Heart left ventricle (tissue), 16 donors: ENCODE measurements around the gene AMOTL2. TPM values are rescaled to one million over a fixed set of nuclear protein-coding genes. Genes with fewer than 3 reads are reported as not detected.

Experiments
- ATAC-seq, 4 donors: fragments of 200-7000 bp; cut with Tn5 transposase; one replicate each; pipeline ENCODE4 v1.9.1; 2020 to 2022; ENCODE audit warnings: moderate library complexity in 4 of 4, mild to moderate bottlenecking in 3 of 4, moderate number of reproducible peaks in 1 of 4
- DNase-seq, 5 donors: peaks; one replicate each; pipeline ENCODE4 v3.0.0-alpha.2; 2020
- H3K27ac ChIP-seq, 12 donors: fragments of 200-600 bp; sonication (generic) in 4 of 12; one replicate each; pipeline versions ENCODE4 v1.5.0 to v1.8.0; 2016 to 2022; ENCODE audit warnings: mild to moderate bottlenecking in 2 of 12
- H3K27me3 ChIP-seq, 9 donors: fragments of 200-600 bp; sonication (generic) in 2 of 9; one replicate each; pipeline versions ENCODE4 v1.5.1 to v1.8.0; 2016 to 2022; ENCODE audit warnings: mild to moderate bottlenecking in 3 of 9
- H3K36me3 ChIP-seq, 9 donors: fragments of 200-600 bp; sonication (generic) in 2 of 9; one replicate each; pipeline versions ENCODE4 v1.5.0 to v1.8.0; 2018 to 2022; ENCODE audit warnings: mild to moderate bottlenecking in 2 of 9
- H3K4me1 ChIP-seq, 12 donors: fragments of 200-600 bp; sonication (generic) in 4 of 12; one replicate each; pipeline versions ENCODE4 v1.5.0 to v1.8.0; 2016 to 2022; ENCODE audit warnings: mild to moderate bottlenecking in 3 of 12
- H3K4me3 ChIP-seq, 12 donors: fragments of 200-600 bp; sonication (generic) in 4 of 12; one replicate each; pipeline versions ENCODE4 v1.5.0 to v1.8.0; 2017 to 2022; ENCODE audit warnings: mild to moderate bottlenecking in 9 of 12, moderate library complexity in 4 of 12
- H3K9me3 ChIP-seq, 12 donors: fragments of 200-600 bp; sonication (generic) in 4 of 12; one replicate each; pipeline versions ENCODE4 v1.5.0 to v1.8.0; 2016 to 2022; ENCODE audit warnings: mild to moderate bottlenecking in 1 of 12
- POLR2A ChIP-seq, 2 donors: fragments of 450-650 bp; IDR thresholded peaks; one replicate each; pipeline ENCODE4 v1.6.1; 2017; ENCODE audit warnings: antibody characterized with exemption in 2 of 2, mild to moderate bottlenecking in 2 of 2, moderate library complexity in 2 of 2
- WGBS, 4 donors: extraction: QIAGEN DNeasy Blood & Tissue Kit in 2 of 4; methylation state at CpG; one replicate each; pipeline versions ENCODE4 v1.1.5 to v1.1.7; 2013 to 2018; 5-methylcytosine and 5-hydroxymethylcytosine counted together
- intact Hi-C, 10 donors: fragments of 100-400 bp; cut with DNase I; formaldehyde crosslinking; loops; one replicate each; pipeline versions ENCODE4 v1.11.1 to v1.14.2; 2022
- polyA plus RNA-seq, 2 donors: library from polyadenylated mRNA; stranded (reverse); fragments of 200-250 nt; gene quantifications; one replicate each; pipeline ENCODE4 v1.2.3, GENCODE V29; 2013
- total RNA-seq, 9 donors: library from RNA; depleted of rRNA in 2 of 9; stranded (reverse); fragments of >200 nt in 2 of 9; fragmentation: NEBNext Ultra II Directional in 3 of 9; extraction: Animal tissue kit (Norgen Biotek cat#: 25700) in 3 of 9; gene quantifications; one replicate each; pipeline versions ENCODE4 v1.1.0 to v1.2.4, GENCODE V29; 2016 to 2023
- TF ChIP-seq, protein P1 (sequence below), 12 donors: fragments of 200-600 bp; sonication (generic) in 4 of 12; IDR thresholded peaks; one replicate each; pipeline versions ENCODE4 v1.5.0 to v1.8.0; 2018 to 2022; ENCODE audit warnings: antibody characterized with exemption in 12 of 12, mild to moderate bottlenecking in 5 of 12
- donor health status: ischemic (EF 13 %, LVEDD 7.1; RV severe dilation, severe dysfunction).
- donor health status: healthy with polysubstance abuse.
- donor health status: DM: no; HTN: yes; CAD: no.
- donor health status: DM: no; HTN: no; CAD: no.
- donor health status: ischemic (EF 25% LVEDD 6.9; RV normal size, moderate dysfunction).
- donor health status: ischemic (EF 25% LVEDD 5.7; RV mildly dilated, moderate dysfunction).
- donor health status: healthy.
- donor health status: DM: yes; HTN: yes; CAD: no.
- donor health status: ischemic (EF 35%, LVEDD 5.7; RV mildly dilated, moderate dysfunction).
- donor health status: nonischemic (EF 11% LVEDD 7.7; RV severe dilation, severe dysfunction).
- donor health status: DM: yes; HTN: yes; CAD: no.
- donor health status: PGD.
- donor health status: ischemic (EF 29% LVEDD 5.4; RV normal size, mild dysfunction).
- donor health status: nonischemic (EF 23%, LVEDD 6.1; RV moderate dilation, normal function).

The AMOTL2 gene
- total and polyA plus RNA-seq, 11 donors = 19.0 to 109 (median 48.9) TPM

DNA sequence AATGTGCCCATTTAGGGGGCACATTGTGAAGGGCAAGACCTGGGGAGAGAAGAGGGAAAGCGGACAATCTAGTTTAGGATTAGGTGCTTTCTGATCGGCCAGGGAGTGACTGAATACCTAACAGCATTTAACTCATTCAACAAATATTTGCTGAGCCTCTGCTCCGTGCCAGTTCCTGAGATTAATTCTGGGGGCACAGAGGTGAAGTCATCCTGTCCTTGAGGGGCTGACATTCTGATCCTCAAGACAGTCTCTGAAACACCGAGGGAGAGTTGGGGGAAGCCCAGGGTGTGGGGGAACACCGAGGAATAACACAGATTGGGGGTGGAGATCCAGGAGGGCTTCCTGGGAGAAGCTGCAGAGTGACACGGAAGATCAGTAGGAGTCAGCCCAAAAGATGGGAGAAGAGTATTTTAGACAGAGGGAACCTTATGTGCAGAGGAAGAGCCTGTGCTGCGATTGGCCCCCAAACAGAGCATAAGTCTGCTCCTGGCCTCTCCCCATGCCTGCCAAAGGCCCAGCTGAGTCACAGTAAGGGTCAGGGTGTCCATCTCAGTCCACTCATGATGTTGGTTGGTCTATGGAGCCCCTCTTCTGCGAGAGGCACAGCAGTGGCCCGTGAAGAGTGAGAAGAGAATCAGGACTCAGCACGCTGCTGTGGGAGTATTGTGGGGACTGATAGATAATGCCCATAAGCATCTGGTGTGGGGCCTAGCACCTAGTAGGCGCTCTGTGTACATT lies 60.2 kb downstream of the AMOTL2 start:
- H3K4me3 ChIP-seq = peak overlapping the region; percentile 24 to 69 (median 54)
- peaks cover 17 to 60% (median 42%) of the 10 kb centered on the region in 12 donors for H3K4me1 ChIP-seq
- H3K27ac ChIP-seq = peak overlapping the region; percentile 83 to 99 (median 90)
- TF ChIP-seq, protein P1, sequence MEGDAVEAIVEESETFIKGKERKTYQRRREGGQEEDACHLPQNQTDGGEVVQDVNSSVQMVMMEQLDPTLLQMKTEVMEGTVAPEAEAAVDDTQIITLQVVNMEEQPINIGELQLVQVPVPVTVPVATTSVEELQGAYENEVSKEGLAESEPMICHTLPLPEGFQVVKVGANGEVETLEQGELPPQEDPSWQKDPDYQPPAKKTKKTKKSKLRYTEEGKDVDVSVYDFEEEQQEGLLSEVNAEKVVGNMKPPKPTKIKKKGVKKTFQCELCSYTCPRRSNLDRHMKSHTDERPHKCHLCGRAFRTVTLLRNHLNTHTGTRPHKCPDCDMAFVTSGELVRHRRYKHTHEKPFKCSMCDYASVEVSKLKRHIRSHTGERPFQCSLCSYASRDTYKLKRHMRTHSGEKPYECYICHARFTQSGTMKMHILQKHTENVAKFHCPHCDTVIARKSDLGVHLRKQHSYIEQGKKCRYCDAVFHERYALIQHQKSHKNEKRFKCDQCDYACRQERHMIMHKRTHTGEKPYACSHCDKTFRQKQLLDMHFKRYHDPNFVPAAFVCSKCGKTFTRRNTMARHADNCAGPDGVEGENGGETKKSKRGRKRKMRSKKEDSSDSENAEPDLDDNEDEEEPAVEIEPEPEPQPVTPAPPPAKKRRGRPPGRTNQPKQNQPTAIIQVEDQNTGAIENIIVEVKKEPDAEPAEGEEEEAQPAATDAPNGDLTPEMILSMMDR (IDR thresholded peaks at IDR 0.05) = no peak
- TF ChIP-seq POLR2A (IDR thresholded peaks at IDR 0.05) = no peak
- H3K9me3 ChIP-seq = no peaks in the 10 kb centered on the region
- peak in 1 of 4 donors; percentile 1 for ATAC-seq
- intact Hi-C loops = loop anchor here in 7 of 10 donors (1.0 to 10.0 kb wide), 8 partner anchors 43 to 451 kb away; partner anchors contain the start of gene AMOTL2 (in 5 of the 7)
- whole genome bisulfite sequencing, 4 donors = 63 to 72% (median 67%) methylated on average over 11 of the region's 11 CpGs
- DNase-seq = no peak
- H3K36me3 ChIP-seq = no peaks in the 10 kb centered on the region
- H3K27me3 ChIP-seq = peaks cover 0 to 12% (median 0%) of the 10 kb centered on the region in 9 donors

DNA sequence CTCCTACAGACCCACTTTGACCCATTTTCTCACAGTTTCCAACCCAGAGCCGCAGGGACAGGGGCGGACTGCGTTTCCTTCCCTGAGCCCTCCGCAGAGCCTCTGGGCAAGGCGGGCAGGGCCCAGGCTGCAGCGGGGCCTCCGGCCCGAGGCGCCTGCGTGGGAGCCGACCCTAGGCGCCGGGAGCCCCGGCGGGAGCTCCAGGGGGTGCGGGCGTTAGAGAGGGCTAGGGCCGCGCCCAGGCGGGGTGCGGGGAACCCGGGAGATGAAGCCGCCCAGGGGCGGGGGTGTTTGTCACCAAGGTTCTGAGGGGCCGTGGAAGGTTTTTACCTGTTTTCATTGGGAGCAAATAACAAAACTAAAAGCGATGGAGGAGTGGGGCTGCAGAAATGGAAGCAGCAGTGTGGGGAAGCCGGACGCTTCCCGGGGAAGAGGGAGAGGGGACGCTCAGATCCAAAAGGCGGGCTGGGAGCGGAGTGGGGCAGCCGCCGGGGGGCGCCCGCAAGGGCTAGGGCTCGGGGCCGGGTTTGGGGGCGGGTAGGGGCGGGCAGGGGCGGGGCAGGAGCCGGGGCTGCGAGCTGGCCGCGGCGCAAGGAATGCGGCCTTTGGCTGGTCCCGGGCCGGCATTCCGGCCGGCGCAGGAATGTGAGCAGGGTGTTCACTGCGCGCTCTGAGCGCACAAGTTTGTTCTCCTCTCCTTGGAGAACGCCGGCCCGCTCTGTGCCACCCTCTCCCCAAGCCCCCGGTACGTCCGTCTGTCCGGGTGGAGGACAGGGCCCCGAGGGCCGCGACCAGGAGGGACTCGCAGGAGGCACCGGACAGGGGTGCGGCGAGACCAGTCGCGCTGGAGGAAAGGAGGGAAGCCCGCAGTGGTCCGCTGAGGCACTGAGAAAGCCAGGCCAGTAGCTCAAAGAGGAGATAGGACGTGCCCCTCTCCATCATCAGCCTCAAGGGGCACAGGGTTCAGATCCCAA lies 61.1 kb downstream of the AMOTL2 start:
- DNase-seq = peak; percentile 75 to 90 (median 84)
- Histone ChIP-seq H3K27ac (peak overlapping the region; percentile 83 to 99 (median 90)), H3K27me3 (peaks cover 0 to 12% (median 0%) of the 10 kb centered on the region in 9 donors), H3K9me3 (no peaks in the 10 kb centered on the region), H3K4me1 (peaks cover 17 to 67% (median 48%) of the 10 kb centered on the region in 12 donors), H3K36me3 (no peaks in the 10 kb centered on the region), H3K4me3 (peak overlapping the region; percentile 24 to 69 (median 54))
- WGBS, 4 donors = 12 to 25% (median 17%) methylated on average over 39 to 74 of the region's 74 CpGs
- ATAC-seq = peak; percentile 84 to 87 (median 86)
- TF ChIP-seq, protein P1 (IDR thresholded peaks at IDR 0.05) = peak in 11 of 12 donors; percentile 34 to 65 (median 57)
- TF ChIP-seq POLR2A (IDR thresholded peaks at IDR 0.05) = peak in 1 of 2 donors; percentile 69
- intact Hi-C loops = loop anchor here in 7 of 10 donors (1.0 to 10.0 kb wide), 9 partner anchors 44 to 452 kb away; partner anchors contain the start of gene AMOTL2 (in 4 of the 7)

DNA sequence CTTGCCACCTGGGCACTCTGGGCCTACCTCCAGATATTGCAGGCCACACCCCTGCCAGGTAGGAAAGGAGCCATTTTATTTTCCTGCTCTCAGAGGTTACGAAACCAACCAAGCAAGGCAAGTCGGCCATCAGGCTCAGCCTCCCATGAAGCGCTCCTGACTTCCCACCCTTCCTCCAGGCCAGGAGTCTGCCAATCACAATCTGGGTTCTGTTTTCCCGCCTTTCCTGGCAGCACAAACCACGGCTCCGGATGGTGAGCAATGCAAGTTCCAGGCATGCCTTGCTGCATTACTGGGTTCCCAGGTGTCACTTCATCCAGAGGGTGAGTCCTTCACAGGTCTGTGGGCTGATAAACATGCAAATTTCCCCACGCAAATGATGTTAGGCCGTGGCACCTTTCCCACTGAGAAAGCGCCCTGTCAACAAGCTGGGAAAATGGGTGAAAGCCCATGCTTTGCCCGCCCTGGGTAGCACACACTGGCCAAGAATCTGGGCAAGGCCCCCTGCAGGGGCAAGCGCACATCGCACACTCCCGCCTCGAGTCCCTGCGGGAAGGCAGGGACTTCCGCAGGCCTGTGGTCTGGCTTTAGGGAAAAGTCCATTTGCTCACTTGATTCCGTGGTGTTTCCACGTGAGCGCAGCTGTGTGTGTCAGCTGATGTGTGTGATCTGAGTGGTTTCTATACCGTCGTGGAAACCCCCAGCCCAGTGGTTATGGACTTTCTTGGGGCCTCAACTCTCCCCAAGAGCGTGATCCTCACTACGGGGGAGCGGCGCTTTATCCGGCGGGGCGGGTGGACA lies 62.0 kb downstream of the AMOTL2 start:
- 69 to 79% (median 78%) methylated on average over 24 to 28 of the region's 28 CpGs for WGBS, 4 donors
- Histone ChIP-seq H3K27me3 (peaks cover 0 to 12% (median 0%) of the 10 kb centered on the region in 9 donors), H3K4me1 (peaks cover 17 to 67% (median 49%) of the 10 kb centered on the region in 12 donors), H3K27ac (peak overlapping the region; percentile 52 to 99 (median 89)), H3K4me3 (peak overlapping the region in 7 of 12 donors; percentile 53 to 61 (median 55)), H3K36me3 (no peaks in the 10 kb centered on the region), H3K9me3 (no peaks in the 10 kb centered on the region)
- DNase-seq = peak in 1 of 5 donors; percentile 43
- intact Hi-C loops = loop anchor here in 6 of 10 donors (1.0 to 10.0 kb wide), 7 partner anchors 45 to 453 kb away; partner anchors contain the start of gene AMOTL2 (in 1 of the 6)
- TF ChIP-seq, protein P1 (IDR thresholded peaks at IDR 0.05) = peak in 1 of 12 donors; percentile 6
- no peak for TF ChIP-seq POLR2A (IDR thresholded peaks at IDR 0.05)
- ATAC-seq = no peak
